C4-2B (cell line): ENCODE measurements around the gene LRP10.

ENCODE experiments used
- ZFX ChIP-seq: fragments of 450-650 bp; IDR thresholded peaks from 2 replicates; pipeline ENCODE4 v1.6.1; 2017
- TF ChIP-seq, protein P1 (sequence below): fragments of 450-650 bp; conservative IDR thresholded peaks from 2 replicates; pipeline ENCODE4 v1.5.1; 2017; ENCODE audit warnings: mild to moderate bottlenecking

DNA sequence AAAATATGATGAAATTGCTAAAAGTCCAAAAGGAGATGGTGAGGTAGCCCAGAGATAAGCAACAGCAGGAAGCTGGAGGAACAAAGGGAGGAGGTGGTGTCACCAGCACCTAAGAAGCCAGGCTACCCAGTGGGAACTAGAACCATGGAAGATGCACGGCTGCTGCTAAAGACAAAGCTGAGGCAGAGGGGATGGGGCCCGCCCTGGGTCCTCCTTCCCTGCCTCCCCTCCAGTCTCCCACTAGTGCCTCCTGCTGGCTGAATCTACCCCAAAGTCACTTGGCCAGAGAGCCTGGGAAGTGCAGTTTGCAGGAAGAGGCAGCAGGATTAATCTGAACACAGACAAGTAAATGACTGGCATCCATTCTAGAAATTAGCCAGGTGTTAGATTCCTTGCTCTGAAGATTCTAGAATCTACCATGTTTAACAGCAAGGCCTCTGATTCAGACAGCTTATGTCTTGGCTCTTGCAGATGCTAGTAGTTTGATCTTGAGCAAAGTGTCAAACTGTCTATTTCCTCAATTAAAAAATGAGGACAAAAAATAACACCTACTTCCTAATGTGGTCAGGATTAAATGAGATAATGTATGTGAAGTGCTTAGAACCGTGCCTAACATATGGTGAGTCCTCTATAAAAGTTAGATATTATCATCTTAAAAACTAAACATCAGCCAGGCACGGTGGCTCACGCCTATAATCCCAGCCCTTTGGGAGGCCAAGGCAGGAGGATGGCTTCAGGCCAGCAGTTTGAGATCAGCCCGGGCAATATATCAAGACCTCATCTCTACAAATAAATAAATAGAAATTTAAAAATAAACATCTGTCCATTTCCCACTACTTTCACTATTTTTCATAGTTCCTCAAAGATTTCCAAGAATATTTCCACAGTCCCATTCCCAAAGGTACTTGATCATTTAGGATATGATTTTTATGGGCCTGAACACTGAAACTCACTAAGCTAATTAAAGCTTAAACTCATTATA lies 5.8 kb upstream of the LRP10 start:
- TF ChIP-seq, protein P1, sequence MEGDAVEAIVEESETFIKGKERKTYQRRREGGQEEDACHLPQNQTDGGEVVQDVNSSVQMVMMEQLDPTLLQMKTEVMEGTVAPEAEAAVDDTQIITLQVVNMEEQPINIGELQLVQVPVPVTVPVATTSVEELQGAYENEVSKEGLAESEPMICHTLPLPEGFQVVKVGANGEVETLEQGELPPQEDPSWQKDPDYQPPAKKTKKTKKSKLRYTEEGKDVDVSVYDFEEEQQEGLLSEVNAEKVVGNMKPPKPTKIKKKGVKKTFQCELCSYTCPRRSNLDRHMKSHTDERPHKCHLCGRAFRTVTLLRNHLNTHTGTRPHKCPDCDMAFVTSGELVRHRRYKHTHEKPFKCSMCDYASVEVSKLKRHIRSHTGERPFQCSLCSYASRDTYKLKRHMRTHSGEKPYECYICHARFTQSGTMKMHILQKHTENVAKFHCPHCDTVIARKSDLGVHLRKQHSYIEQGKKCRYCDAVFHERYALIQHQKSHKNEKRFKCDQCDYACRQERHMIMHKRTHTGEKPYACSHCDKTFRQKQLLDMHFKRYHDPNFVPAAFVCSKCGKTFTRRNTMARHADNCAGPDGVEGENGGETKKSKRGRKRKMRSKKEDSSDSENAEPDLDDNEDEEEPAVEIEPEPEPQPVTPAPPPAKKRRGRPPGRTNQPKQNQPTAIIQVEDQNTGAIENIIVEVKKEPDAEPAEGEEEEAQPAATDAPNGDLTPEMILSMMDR, result no peak; the same call in 1 of the 2 replicates
- TF ChIP-seq ZFX, result no peak
